MV-4-11 (cell line): Measurements from ENCODE around the gene CLIP1.
A peak's percentile ranks its signal among the peaks of the same experiment; 100 is the strongest.
"Not testable (repeated sequence)": the region's sequence is repeated elsewhere in the genome, so short reads cannot be mapped to it uniquely, and the experiment has no call there.

Experiments used
- DNase-seq: peaks from one replicate; lab custom pipeline; 2025; lab: John Stamatoyannopoulos, UW

The CLIP1 gene

DNA sequence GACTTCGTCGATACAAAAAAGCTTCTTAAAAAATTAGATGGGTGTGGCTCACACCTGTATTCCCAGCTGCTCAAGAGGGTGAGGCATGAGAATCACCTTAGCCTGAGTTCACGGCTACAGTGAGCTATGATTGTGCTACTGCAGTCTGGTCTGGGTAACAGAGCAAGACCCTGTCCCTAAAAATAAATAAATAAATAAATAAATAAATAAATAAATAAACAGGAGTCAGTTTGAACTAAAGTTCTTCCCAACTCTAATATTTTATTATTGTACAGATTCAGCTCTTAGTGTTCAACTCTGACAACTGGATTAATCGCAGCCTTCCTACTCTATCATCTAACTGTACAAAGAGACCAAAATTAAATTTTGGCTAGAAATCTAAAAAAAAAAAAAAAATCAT lies 12.7 kb upstream of the CLIP1 start:
- no peak for DNase-seq

DNA sequence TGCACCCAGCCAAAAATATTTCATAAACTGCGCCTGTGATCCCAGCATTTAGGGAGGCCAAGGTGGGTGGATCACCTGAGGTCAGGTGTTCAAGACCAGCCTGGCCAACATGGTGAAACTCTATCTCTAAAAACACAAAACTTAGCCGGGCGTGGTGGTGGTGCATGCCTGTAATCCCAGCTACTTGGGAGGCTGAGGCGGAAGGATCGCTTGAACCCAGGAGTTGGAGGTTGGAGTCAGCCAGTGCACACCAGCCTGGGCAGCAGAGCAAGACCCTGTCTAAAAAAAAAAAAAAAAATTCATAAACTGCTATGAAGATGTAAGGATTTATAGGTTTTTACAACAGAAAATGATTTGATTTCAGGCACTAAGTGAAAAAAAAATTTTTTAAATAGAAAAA lies 6.6 kb upstream of the CLIP1 start:
- DNase-seq, result not testable (repeated sequence)

DNA sequence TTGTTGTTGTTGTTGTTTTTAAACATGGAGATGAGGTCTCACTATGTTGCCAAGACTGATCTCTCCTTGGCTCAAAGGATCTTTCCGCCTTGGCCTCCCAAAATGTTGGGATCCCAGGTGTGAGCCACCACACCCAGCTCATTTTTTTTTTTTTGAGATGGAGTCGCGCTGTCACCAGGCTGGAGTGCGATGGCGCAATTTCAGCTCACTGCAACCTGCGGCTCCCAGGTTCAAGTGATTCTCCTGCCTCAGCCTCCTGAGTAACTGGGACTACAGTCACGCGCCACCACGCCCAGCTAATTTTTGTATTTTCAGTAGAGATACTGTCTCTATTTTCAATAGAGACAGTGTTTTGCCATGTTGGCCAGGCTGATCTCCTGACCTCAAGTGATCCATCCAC lies 4.9 kb upstream of the CLIP1 start:
- DNase-seq, result no peak

DNA sequence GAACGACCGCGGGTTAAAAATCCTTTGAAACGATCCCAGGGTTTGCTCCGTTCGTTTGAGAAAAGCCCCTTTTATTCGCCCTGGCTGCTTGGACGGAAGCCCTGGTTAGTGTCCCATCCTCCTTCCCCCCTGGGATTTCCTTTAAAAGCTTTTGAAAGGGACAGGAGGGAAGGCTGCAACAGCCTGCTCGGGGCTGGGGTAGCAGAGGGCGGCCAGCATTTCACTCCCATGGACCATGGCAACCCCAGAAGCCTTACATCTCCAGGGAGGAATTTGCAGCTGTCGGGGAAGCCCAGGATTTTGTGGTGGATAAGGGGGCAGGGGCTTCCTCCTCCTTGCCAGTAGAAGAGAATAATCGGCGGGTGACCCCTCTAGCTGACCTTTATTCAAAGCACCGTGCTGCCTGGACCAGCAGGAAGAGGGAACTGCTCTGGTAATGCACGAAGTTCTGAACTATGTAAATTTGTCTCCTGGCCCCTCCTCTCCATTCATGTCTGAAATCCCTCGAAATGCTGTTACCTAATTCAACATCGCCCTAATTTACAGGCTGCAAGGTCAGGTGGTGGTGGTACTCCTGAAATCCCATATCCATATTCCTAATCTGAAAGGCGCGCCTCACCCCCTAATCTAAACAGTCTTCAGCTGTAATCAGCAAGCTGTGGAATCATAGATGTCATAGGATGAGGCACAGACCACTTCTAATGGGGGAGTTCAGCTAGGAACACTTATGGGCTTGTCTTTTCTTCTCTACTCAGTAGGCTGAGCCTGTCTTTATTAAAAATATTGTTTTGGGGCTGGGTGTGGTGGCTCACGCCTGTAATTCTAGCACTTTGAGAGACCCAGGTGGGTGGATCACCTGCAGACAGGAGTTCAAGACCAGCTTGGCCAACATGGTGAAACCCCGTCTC lies 1.0 kb upstream of the CLIP1 start:
- DNase-seq, result no peak

DNA sequence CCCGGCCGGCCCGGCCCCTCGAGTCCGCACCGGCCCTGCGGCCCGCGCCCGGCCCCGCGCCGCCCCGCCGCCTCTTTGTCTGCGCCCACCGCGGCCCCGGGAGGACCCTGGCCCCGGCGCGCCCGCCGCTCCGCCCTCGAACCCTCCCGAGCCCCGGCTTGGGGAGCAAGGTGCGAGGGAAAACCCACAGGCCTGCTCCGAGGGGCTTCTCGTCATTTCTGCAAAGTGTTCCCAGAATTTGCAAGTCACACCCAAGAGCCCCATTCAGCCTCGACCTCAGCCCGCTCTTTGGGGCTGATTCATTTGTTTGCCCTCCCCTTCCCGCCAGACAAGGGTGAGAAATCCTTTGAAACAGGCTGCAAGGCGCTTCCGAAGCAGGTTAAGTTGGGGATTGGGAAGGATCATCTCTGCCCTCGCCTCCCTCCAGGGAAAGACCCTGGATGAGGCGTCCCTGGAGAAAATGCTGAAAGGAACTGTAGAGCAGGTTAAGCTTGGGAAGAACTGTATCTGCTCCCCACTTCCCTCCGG lies 325 bp upstream of the CLIP1 start:
- no peak for DNase-seq

DNA sequence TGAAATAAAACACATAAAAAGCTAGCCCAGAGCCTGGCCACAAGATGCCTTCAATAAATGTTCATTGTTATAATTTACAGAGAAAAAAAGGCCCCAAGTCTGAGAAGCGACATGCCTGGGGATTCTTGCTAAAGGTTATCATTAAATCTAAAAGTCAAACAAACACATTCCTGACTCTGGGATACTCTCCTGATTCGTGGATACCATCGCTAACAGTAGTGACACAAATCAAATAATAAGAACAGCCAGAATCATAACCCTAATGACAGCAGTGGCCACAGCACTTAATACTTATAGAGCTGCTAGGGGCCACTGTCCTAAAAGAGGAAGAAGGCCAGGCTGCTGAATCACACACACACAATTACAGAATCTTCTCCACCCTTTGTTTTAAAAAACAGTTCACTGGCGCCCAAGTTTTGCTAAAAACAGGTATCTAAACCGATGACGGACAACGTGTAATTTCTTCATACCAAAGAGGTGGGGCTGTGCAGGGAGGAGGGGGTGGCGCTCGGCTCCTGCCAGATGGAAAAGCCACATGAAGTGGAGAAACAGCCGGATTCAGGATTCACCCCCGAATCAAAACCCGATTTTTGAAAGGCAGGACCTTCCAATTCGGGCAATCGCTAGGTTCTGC lies 1.2 kb downstream of the CLIP1 start:
- peak; percentile 59 for DNase-seq

DNA sequence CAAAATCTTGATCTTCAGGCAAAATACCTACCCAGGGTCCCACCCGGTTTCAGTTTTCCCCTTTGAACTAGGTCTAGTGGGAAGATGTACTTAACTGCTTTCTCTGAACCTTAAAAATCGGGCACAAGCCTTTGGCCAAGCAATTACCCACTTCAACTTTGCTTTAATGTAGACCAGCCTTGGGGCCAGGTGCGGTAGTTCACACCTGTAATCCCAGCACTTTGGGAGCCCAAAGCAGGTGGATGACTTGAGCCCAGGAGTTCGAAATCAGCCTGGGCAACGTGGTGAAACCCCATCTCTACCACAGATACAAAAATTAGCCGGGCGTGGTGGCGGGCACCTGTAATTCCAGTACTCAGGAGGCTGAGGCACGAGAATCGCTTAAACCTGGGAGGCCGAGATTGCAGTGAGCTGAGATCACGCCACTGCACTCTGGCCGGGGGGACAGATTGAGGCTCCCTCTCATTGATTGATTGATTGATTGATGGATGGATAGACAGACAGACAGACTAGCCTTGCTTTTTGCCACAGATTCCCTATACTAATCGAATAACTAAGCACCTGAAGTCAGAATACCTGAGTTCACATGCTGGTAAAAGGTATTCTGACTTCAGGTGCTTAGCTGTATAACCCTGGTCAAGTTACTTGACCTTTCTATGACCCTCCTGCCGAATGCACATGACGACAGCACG lies 1.9 kb downstream of the CLIP1 start:
- DNase-seq, result no peak

DNA sequence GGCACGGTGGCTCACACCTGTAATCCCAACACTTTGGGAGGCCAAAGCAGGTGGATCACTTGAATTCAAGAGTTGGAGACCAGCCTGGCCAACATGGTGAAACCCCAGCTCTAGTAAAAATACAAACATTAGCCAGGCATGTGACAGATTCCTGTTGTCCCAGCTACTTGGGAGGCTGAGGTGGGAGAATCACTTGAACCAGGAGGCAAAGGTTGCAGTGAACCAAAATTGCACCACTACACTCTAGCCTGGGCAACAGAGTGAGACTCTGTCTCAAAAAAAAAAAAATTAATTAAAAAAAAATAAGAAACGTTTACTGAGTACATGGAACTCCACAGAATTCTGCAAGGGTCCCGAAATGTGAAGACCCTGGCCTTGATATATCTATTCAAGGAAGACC lies 3.4 kb downstream of the CLIP1 start:
- not testable (repeated sequence) for DNase-seq

DNA sequence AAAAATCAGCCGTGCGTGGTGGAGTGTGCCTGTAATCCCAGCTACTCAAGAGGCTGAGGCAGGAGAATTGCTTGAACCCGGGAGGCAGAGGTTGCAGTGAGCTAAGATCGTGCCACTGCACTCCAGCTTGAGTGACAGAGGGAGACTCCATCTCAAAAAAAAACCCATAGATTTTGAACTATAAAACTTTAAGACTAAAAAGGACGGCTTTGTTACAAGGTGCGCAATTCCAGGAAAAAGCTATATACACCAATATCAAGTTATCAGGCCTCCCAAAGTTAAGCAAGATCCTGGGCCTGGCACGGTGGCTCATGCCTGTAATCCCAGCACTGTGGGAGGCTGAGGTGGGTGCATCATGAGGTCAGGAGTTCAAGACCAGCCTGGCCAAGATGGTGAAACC lies 6.8 kb downstream of the CLIP1 start:
- DNase-seq, result not testable (repeated sequence)

DNA sequence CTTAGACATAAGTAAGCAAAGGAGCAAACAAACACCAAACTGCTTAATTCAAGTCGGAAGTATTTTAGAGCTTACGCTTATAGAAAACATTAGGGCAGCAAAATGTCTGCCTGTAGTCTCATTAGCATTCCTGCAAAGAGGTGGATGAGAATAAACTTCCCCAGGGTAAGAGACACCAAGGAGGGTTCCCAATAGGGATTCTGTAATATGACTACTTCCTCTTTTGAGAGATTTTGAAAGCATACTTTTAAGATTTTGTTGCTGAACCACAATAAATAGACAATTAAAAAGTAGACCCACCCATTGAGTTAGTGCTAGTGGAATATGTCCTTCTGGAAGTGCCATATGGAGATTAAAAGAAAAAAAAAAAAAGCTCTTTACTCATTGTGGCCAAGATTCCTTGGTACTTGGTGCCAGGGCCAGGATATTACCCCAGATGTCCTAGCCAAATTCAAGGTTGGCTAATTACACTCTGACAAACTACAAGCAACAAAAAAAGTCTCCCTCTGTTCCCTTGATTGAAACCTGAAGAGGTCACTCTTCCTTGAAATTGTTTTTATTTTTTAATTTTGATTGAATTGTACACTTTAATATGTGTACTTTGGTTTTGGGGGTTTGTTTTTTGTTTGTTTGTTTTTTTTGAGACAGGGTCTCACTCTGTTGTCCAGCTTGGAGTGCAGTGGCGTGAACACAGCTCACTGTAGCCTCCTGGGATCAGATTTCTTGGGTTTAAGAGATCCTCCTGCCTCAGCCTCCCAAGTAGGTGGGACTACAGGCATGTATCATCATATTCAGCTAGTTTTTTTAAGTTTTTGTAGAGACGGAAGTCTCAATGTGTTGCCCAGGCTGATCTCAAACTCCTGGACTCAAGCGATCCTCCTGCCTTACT lies 8.7 kb downstream of the CLIP1 start:
- peak; percentile 76 for DNase-seq

DNA sequence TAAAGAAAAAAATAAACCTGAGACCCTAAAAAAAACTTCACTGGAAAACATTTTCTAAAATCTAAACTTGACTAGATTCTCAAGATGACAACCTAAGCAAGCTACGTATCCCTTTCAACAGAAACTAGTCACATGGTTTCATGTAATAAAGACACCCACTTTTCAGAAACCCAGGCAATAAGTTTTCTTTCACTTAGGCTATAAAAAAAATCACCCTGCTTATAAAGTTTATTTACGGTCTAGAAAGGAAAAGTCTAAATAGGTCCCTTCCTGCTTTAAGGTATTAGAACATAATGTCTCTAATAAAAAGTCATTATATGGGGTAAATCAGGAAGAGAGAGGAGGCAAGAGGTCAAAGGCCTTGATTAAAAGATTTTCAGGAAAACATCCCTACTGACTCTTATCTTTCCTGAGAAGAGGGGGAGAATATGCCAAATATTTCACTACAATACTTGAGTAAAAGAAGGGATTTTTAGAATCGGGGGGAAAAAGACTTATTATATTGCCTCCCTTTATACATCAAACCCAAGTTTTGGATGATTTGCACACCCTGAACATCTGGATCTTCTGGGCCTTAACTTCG lies 9.5 kb downstream of the CLIP1 start:
- no peak for DNase-seq

DNA sequence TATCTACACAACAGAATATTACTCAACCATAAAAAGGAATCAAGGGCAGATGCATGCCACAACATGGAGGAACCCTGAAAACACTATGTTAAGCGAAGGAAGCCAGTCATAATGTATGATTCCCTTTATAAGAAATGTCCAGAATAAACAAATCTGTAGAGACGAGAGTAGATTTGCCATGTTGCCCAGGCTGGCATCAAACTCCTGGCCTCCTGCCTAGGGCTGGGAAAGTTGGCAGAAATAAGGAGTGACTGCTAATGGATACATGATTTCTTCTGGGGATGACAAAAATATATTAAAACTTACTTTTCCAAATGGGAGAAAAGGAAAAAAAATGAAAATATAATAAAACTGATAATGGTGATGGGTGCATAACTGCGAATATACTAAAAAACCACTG lies 10.9 kb downstream of the CLIP1 start:
- no peak for DNase-seq

DNA sequence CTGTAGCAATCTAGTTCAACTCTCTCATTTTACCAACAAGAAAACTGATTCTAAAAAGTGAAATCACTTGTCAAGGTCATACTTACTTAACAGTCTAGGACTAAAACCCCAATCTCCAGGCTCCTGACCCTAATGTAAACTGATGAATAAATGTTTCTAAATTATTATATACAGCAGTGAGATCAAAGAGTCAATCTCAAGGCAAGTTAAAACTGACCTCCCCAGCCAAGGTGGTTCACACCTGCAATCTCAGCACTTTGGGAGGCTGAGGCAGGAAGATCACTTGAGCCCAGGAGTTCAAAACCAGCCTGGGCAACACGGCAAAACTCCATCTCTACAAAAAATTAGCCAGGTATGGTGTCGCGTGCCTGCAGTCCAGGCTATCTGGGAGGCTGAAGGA lies 15.3 kb downstream of the CLIP1 start:
- no peak for DNase-seq

DNA sequence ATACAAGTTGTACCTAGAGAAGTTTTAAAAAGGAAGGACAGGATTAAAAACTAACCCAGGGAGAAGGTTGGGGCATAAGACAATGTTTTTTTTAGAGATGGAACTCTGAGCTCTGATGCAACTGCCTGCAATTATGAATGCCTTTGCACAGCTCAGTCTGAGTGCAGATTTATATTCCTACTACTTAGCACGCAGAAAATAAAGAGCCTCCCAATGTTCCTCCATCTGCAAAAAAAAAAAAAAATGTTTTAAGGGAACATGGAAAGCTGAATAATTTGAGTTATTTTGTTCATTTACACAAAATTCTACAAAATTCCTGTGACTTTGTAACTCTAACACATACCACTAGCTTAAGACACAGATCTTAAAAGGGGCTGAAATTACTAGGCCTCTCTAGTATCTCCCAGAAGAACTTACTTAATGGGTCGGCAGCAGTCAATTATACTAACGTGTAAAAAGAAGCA lies 15.7 kb downstream of the CLIP1 start:
- no peak for DNase-seq

DNA sequence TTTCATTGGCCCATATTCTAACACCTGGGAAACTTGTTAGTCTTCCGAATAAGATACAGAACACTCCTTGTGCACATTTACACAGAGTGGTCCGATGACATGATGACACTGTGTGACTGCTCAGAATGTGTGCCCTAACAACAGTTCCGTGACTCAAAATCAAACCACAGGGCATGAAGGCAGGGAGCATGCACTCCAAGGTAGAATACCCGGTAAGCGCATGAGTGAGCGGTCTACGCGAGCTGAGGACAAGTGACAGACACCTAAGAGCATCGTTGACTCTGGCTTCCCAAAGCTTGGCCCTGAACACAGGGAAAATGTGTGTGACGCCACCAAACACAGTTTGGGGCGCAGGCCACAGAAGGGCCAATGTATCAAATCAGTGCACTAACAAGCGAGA lies 18.6 kb downstream of the CLIP1 start:
- DNase-seq, result no peak

DNA sequence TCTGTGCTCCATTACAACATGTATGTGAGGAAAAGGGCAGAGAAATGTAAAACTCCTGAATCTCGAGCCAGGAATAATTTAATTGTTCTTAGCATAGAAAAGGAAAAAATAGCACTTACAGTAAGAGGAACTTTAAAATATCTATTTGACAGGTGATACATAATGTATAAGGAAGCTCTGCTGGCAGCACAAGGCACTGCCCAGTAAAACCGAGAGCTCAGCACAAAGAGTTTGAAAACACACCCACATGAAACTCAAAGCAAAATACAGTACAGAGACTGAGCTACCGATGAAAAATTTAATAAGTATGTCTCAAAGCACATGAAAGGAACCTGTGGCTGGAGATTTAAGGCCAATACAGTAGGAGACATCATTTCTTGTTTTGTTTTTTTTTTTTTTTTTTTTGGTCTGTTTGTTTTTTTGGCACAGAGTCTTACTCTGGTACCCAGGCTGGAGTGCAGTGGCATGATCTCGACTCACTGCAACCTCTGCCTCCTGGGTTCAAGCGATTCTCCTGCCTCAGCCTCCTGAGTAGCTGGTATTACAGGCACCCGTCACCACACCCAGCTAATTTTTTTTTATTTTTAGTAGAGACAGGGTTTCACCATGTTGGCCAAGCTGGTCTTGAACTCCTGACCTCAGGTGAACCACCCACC lies 19.2 kb downstream of the CLIP1 start:
- DNase-seq, result no peak

DNA sequence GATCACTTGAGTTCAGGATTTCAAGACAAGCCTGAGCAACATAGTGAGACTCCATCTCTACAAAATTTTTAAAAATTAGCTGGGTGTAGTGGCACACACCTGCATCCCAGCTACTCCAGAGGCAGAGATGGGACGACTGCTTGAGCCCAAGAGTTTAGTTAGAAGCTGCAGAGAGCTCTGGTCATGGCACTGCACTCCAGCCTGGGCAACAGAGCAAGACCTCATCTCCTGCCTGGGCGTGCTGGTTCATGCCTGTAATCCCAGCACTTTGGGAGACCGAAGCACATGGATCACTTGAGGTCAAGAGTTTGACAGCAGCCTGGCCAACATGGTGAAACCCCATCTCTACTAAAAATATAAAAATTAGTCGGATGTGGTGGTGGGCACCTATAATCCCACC lies 20.2 kb downstream of the CLIP1 start:
- no peak for DNase-seq

DNA sequence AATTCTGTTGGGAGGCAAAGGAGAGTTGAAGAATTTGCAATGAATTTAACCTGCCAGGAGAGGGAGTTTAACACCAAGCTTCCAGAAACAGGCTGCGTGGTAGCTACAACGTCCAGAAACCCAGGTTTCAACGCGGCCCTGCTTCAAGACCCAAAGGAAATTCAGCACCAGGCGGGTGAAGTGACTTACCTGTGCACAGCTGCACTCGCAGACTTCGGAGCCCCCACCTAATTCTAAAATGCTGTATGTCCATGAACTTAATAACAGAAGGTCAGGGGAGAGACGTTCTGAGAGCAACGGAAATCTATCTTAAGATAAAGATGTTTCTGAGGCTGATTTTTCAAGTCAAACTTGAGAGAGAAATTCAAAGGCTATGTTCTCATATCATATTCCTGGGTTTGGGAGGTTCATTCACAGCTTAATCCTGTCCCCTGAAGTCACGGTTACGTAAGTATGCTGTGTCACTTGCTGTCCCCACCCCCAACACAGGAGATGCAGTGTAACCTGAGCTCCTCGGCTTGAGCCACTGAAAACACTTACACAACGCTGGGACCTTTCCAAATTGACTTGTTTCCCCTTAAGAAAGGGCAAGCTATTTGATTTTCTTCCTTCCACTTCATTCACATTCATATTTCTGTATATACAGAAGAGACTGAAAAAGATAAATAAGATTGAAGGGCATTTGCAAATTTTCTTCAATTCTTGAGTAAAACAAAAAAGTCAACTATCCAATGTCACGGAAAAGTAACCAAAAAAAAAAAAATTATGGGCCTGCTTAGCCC lies 22.7 kb downstream of the CLIP1 start:
- peak; percentile 78 for DNase-seq

DNA sequence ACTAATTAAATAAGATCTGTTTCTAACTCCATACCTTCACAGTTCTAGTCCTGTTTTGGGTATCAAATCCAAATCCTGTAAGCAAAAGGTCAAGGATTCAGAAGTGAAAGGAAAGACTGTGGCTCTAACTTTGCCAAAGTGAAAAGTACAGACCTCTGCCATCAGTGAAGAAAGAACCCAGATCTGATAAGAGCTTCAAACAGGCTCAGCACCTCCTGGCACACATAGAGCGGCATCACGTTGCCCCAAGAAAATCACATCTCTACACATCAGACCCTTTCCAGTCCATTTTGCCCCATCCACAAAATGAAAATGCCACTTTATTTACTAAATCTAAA lies 23.2 kb downstream of the CLIP1 start:
- no peak for DNase-seq

DNA sequence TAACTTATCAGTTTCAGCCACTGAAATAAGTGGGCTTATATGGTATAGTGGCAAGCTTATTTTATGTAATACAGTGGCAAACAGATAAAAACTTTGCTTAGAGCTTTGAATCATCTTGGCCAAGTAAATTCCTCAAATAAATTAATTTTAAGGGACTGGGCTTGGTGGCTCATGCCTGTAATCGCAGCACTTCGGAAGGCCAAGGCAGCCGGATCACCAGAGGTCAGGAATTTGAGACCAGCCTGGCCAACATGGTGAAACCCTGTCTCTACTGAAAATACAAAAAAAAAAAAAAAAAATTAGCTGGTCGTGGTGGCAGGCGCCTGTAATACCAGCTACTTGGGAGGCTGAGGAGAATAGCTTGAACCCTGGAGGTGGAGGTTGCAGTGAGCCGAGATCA lies 24.5 kb downstream of the CLIP1 start:
- not testable (repeated sequence) for DNase-seq
